ENCODE data around the gene GLYATL2.

GLYATL2 gene

DNA sequence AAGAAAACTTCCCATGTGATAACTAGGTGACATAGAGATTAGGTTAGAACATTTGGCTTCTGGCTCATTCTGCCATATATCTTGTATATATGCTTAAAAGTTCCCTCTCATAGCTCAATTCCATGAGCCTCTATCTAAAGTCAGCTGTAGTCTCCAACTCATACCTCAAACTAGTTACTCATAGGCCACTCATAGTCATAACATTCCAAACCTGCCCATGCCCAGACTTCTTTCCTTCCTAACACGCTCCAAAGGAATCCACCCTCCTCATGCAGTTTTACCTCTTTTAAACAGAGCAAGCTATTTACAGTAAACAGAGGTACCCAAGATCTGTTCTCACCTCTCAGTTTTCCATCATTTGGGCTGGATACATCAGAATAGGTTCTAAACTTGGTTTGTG is 39.4 kb downstream of the GLYATL2 start:
- Histone ChIP-seq H2AK5ac (ENCODE audit: low read length, severe bottlenecking) (no peak overlapping the region), H2BK120ac (ENCODE audit: low read depth, low read length) (no peak overlapping the region), H3K4me3 (ENCODE audit: insufficient read depth in 1 of 2, low read depth in 1 of 2, low read length in 2 of 2) (peak overlapping the region in 1 of 2 experiments; percentile 15), H3K9ac (ENCODE audit: low read length) (no peak overlapping the region), H3K36me3 (ENCODE audit: control insufficient read depth in 1 of 2, insufficient read depth in 2 of 2, low read depth in 1 of 2, low read length in 2 of 2) (no peaks in the 10 kb centered on the region), H3K4me1 (ENCODE audit: control insufficient read depth, insufficient read depth, low read depth, low read length) (no peaks in the 10 kb centered on the region), H2BK15ac (ENCODE audit: low read depth, poor library complexity, severe bottlenecking) (no peak overlapping the region), H3K9me3 (ENCODE audit: control insufficient read depth, low read length) (no peaks in the 10 kb centered on the region), H3K14ac (ENCODE audit: low read length in 2 of 2) (no peak overlapping the region), H4K91ac (ENCODE audit: low read length) (no peak overlapping the region), H3K18ac (ENCODE audit: low read depth in 1 of 2, low read length in 2 of 2) (no peak overlapping the region), H3K4me2 (ENCODE audit: low read length, poor library complexity, severe bottlenecking) (no peak overlapping the region), H2BK12ac (ENCODE audit: low read length in 2 of 2) (no peak overlapping the region), H3K27ac (ENCODE audit: low read length, poor library complexity, severe bottlenecking) (no peak overlapping the region), H4K8ac (ENCODE audit: low read length) (no peak overlapping the region), H3K79me1 (replicated peaks; ENCODE audit: low read length, poor library complexity, severe bottlenecking) (no peaks in the 10 kb centered on the region), H3K23ac (ENCODE audit: low read length in 2 of 2) (no peak overlapping the region), H2AFZ (ENCODE audit: low read depth, low read length) (no peak overlapping the region), H2BK5ac (ENCODE audit: low read depth, low read length, poor library complexity, severe bottlenecking) (no peak overlapping the region), H3K4ac (ENCODE audit: low read depth in 1 of 2, low read length in 2 of 2) (no peak overlapping the region), H3K27me3 (ENCODE audit: control insufficient read depth in 1 of 2, insufficient read depth in 1 of 2, low read length in 2 of 2) (no peaks in the 10 kb centered on the region)
- no peak for DNase-seq
- WGBS, result 90% methylated on average over 1 of the region's 1 CpG

DNA sequence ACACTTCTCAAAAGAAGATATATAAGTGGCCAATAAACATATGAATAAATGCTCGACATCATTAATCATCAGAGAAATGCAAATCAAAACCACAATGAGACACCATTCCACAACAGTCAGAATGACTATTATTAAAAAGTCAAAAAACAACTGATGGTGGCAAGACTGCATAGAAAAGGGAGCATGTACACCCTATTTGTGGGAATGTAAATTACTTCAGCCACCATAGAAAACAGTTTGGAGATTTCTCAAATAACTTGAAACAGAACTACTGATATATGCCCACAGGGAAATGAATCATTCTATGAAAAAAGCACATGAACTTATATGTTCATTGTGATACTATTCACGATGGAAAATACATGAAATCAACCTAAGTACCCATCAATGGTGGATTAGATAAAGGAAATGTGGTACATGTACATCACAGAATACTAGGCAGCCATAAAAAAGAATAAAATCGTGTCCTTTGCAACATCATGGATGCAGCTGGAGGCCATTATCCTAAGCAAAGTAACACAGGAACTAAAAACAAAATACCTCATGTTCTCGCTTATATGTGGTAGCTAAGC is 42.4 kb downstream of the GLYATL2 start:
- Histone ChIP-seq H4K91ac (ENCODE audit: low read length) (no peak overlapping the region), H3K9ac (ENCODE audit: low read length) (no peak overlapping the region), H3K36me3 (ENCODE audit: control insufficient read depth in 1 of 2, insufficient read depth in 2 of 2, low read depth in 1 of 2, low read length in 2 of 2) (no peaks in the 10 kb centered on the region), H4K8ac (ENCODE audit: low read length) (no peak overlapping the region), H3K4ac (ENCODE audit: low read depth in 1 of 2, low read length in 2 of 2) (no peak overlapping the region), H3K9me3 (ENCODE audit: control insufficient read depth, low read length) (no peaks in the 10 kb centered on the region), H2BK120ac (ENCODE audit: low read depth, low read length) (no peak overlapping the region), H2AFZ (ENCODE audit: low read depth, low read length) (no peak overlapping the region), H3K27me3 (ENCODE audit: control insufficient read depth in 1 of 2, insufficient read depth in 1 of 2, low read length in 2 of 2) (no peaks in the 10 kb centered on the region), H3K18ac (ENCODE audit: low read depth in 1 of 2, low read length in 2 of 2) (no peak overlapping the region), H2BK15ac (ENCODE audit: low read depth, poor library complexity, severe bottlenecking) (no peak overlapping the region), H3K4me1 (ENCODE audit: control insufficient read depth, insufficient read depth, low read depth, low read length) (no peaks in the 10 kb centered on the region), H3K23ac (ENCODE audit: low read length in 2 of 2) (no peak overlapping the region), H2BK5ac (ENCODE audit: low read depth, low read length, poor library complexity, severe bottlenecking) (no peak overlapping the region), H3K4me3 (ENCODE audit: insufficient read depth in 1 of 2, low read depth in 1 of 2, low read length in 2 of 2) (no peak overlapping the region), H3K27ac (ENCODE audit: low read length, poor library complexity, severe bottlenecking) (no peak overlapping the region), H3K4me2 (ENCODE audit: low read length, poor library complexity, severe bottlenecking) (no peak overlapping the region), H3K14ac (ENCODE audit: low read length in 2 of 2) (no peak overlapping the region), H2AK5ac (ENCODE audit: low read length, severe bottlenecking) (no peak overlapping the region), H2BK12ac (ENCODE audit: low read length in 2 of 2) (no peak overlapping the region), H3K79me1 (replicated peaks; ENCODE audit: low read length, poor library complexity, severe bottlenecking) (no peaks in the 10 kb centered on the region)
- DNase-seq, result no peak
- WGBS, result no CpG with 5 or more reads among the region's 4 CpGs

DNA sequence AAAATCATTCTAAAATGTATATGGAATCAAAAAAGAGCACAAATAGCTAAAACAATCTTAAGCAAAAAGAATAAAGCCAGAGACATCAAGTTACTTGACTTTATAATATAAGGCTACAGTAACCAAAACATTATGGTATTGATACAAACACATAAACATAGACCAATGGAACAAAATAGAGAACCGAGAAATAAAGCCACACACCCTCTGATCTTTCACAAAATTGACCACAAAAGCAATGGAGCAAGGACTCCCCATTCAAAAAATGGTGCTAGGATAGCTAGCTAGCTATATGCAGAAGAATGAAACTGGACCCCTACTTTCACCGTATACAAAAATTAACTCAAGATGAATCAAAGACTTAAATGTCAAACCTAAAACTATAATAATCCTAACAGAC is 43.2 kb downstream of the GLYATL2 start:
- Histone ChIP-seq H3K23ac (ENCODE audit: low read length in 2 of 2) (no peak overlapping the region), H3K4me3 (ENCODE audit: insufficient read depth in 1 of 2, low read depth in 1 of 2, low read length in 2 of 2) (no peak overlapping the region), H2AFZ (ENCODE audit: low read depth, low read length) (no peak overlapping the region), H2BK12ac (ENCODE audit: low read length in 2 of 2) (no peak overlapping the region), H3K27ac (ENCODE audit: low read length, poor library complexity, severe bottlenecking) (no peak overlapping the region), H3K4me1 (ENCODE audit: control insufficient read depth, insufficient read depth, low read depth, low read length) (no peaks in the 10 kb centered on the region), H3K14ac (ENCODE audit: low read length in 2 of 2) (no peak overlapping the region), H3K9ac (ENCODE audit: low read length) (no peak overlapping the region), H2AK5ac (ENCODE audit: low read length, severe bottlenecking) (no peak overlapping the region), H4K91ac (ENCODE audit: low read length) (no peak overlapping the region), H3K4ac (ENCODE audit: low read depth in 1 of 2, low read length in 2 of 2) (no peak overlapping the region), H4K8ac (ENCODE audit: low read length) (no peak overlapping the region), H3K36me3 (ENCODE audit: control insufficient read depth in 1 of 2, insufficient read depth in 2 of 2, low read depth in 1 of 2, low read length in 2 of 2) (no peaks in the 10 kb centered on the region), H3K27me3 (ENCODE audit: control insufficient read depth in 1 of 2, insufficient read depth in 1 of 2, low read length in 2 of 2) (no peaks in the 10 kb centered on the region), H3K79me1 (replicated peaks; ENCODE audit: low read length, poor library complexity, severe bottlenecking) (no peaks in the 10 kb centered on the region), H2BK15ac (ENCODE audit: low read depth, poor library complexity, severe bottlenecking) (no peak overlapping the region), H3K4me2 (ENCODE audit: low read length, poor library complexity, severe bottlenecking) (no peak overlapping the region), H2BK120ac (ENCODE audit: low read depth, low read length) (no peak overlapping the region), H3K9me3 (ENCODE audit: control insufficient read depth, low read length) (no peaks in the 10 kb centered on the region), H3K18ac (ENCODE audit: low read depth in 1 of 2, low read length in 2 of 2) (no peak overlapping the region), H2BK5ac (ENCODE audit: low read depth, low read length, poor library complexity, severe bottlenecking) (no peak overlapping the region)
- DNase-seq, result no peak
- 48% methylated on average over 2 of the region's 2 CpGs for WGBS

DNA sequence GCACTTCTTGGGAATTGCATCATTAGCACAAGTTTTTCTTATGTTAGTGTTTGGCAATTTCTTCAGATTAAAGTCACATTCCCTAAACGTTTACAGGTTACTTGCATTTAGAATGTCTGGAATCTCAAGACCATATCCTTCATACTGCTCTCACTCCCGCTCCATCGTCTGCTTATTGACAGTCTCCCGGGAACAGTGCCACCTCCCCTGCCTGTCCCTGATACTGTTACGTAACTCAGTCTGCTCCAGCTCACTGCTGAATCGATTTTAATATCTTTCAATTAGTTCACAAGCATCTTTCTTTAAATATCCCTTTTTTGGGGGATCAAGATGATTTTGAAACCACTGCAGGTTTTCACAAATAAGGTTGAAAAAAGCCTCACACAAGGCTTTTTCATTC is 48.2 kb downstream of the GLYATL2 start:
- Histone ChIP-seq H3K4ac (ENCODE audit: low read depth in 1 of 2, low read length in 2 of 2) (no peak overlapping the region), H3K23ac (ENCODE audit: low read length in 2 of 2) (no peak overlapping the region), H2AFZ (ENCODE audit: low read depth, low read length) (no peak overlapping the region), H3K4me1 (ENCODE audit: control insufficient read depth, insufficient read depth, low read depth, low read length) (no peaks in the 10 kb centered on the region), H4K8ac (ENCODE audit: low read length) (no peak overlapping the region), H3K36me3 (ENCODE audit: control insufficient read depth in 1 of 2, insufficient read depth in 2 of 2, low read depth in 1 of 2, low read length in 2 of 2) (no peaks in the 10 kb centered on the region), H3K14ac (ENCODE audit: low read length in 2 of 2) (no peak overlapping the region), H3K27me3 (ENCODE audit: control insufficient read depth in 1 of 2, insufficient read depth in 1 of 2, low read length in 2 of 2) (no peaks in the 10 kb centered on the region), H4K91ac (ENCODE audit: low read length) (no peak overlapping the region), H2BK12ac (ENCODE audit: low read length in 2 of 2) (no peak overlapping the region), H2BK120ac (ENCODE audit: low read depth, low read length) (no peak overlapping the region), H3K9ac (ENCODE audit: low read length) (no peak overlapping the region), H3K4me2 (ENCODE audit: low read length, poor library complexity, severe bottlenecking) (no peak overlapping the region), H2BK5ac (ENCODE audit: low read depth, low read length, poor library complexity, severe bottlenecking) (no peak overlapping the region), H3K79me1 (replicated peaks; ENCODE audit: low read length, poor library complexity, severe bottlenecking) (no peaks in the 10 kb centered on the region), H3K27ac (ENCODE audit: low read length, poor library complexity, severe bottlenecking) (no peak overlapping the region), H3K9me3 (ENCODE audit: control insufficient read depth, low read length) (no peaks in the 10 kb centered on the region), H3K18ac (ENCODE audit: low read depth in 1 of 2, low read length in 2 of 2) (no peak overlapping the region), H3K4me3 (ENCODE audit: insufficient read depth in 1 of 2, low read depth in 1 of 2, low read length in 2 of 2) (no peak overlapping the region), H2AK5ac (ENCODE audit: low read length, severe bottlenecking) (no peak overlapping the region), H2BK15ac (ENCODE audit: low read depth, poor library complexity, severe bottlenecking) (no peak overlapping the region)
- 73% methylated on average over 6 of the region's 6 CpGs for WGBS
- no peak for DNase-seq
